Skeletal muscle tissue (tissue), 4 donors: ENCODE measurements around the gene DPP6. TPM values are rescaled to one million over a fixed set of nuclear protein-coding genes. Genes with fewer than 3 reads are reported as not detected.

Experiments
- H3K27ac ChIP-seq: one replicate; pipeline ENCODE4 v1.7.0; 2013; ENCODE audit warnings: mild to moderate bottlenecking, low read depth, low read length, inconsistent platforms
- H3K27me3 ChIP-seq, 3 donors: one replicate each; pipeline ENCODE4 v1.7.0; 2013; ENCODE audit warnings: low read length in 3 of 3; ENCODE audit not compliant: control insufficient read depth in 3 of 3, insufficient read depth in 3 of 3
- H3K36me3 ChIP-seq, 3 donors: one replicate each; pipeline ENCODE4 v1.7.0; 2013; ENCODE audit warnings: low read length in 3 of 3; ENCODE audit not compliant: control insufficient read depth in 3 of 3, insufficient read depth in 3 of 3
- H3K4me1 ChIP-seq, 3 donors: one replicate each; pipeline ENCODE4 v1.7.0; 2013; ENCODE audit warnings: low read length in 3 of 3, mild to moderate bottlenecking in 3 of 3; ENCODE audit not compliant: control insufficient read depth in 3 of 3, insufficient read depth in 3 of 3
- H3K4me3 ChIP-seq, 3 donors: one replicate each; pipeline ENCODE4 v1.7.0; 2013; ENCODE audit warnings: low read length in 3 of 3
- H3K9ac ChIP-seq, 3 donors: one replicate each; pipeline ENCODE4 v1.7.0; 2013; ENCODE audit warnings: low read length in 3 of 3, mild to moderate bottlenecking in 3 of 3, moderate library complexity in 2 of 3, low read depth in 1 of 3
- H3K9me3 ChIP-seq, 3 donors: one replicate each; pipeline ENCODE4 v1.7.0; 2013; ENCODE audit warnings: low read length in 3 of 3; ENCODE audit not compliant: control insufficient read depth in 3 of 3
- total RNA-seq: library from RNA; depleted of rRNA; stranded (reverse); fragments of >200 nt; gene quantifications from one replicate; pipeline ENCODE4 v1.2.3, GENCODE V29; 2014
- donor health status: Osteomylitis.

The DPP6 gene
- total RNA-seq, 1 donor from 2014 or later, result 4.2 TPM

GRCh38 chr7:154484406-154484805, 432.2 kb downstream of the DPP6 start:
- Histone ChIP-seq H3K27ac (no peak overlapping the region), H3K36me3 (no peaks in the 10 kb centered on the region), H3K4me1 (no peaks in the 10 kb centered on the region), H3K9me3 (no peaks in the 10 kb centered on the region), H3K27me3 (no peaks in the 10 kb centered on the region), H3K4me3 (no peak overlapping the region), H3K9ac (no peak overlapping the region)

GRCh38 chr7:154484943-154485342, 432.7 kb downstream of the DPP6 start:
- no peaks in the 10 kb centered on the region for H3K36me3 ChIP-seq
- no peaks in the 10 kb centered on the region for H3K27me3 ChIP-seq
- H3K9me3 ChIP-seq, result no peaks in the 10 kb centered on the region
- no peak overlapping the region for H3K9ac ChIP-seq
- H3K27ac ChIP-seq, result no peak overlapping the region
- H3K4me1 ChIP-seq, result no peaks in the 10 kb centered on the region
- H3K4me3 ChIP-seq, result no peak overlapping the region

GRCh38 chr7:154489897-154490296, 437.7 kb downstream of the DPP6 start:
- no peaks in the 10 kb centered on the region for H3K4me1 ChIP-seq
- H3K9ac ChIP-seq, result no peak overlapping the region
- no peak overlapping the region for H3K27ac ChIP-seq
- H3K27me3 ChIP-seq, result no peaks in the 10 kb centered on the region
- H3K9me3 ChIP-seq, result no peaks in the 10 kb centered on the region
- H3K4me3 ChIP-seq, result no peak overlapping the region
- H3K36me3 ChIP-seq, result no peaks in the 10 kb centered on the region

GRCh38 chr7:154493594-154493993, 441.4 kb downstream of the DPP6 start:
- H3K36me3 ChIP-seq, result no peaks in the 10 kb centered on the region
- no peak overlapping the region for H3K4me3 ChIP-seq
- H3K4me1 ChIP-seq, result no peaks in the 10 kb centered on the region
- no peaks in the 10 kb centered on the region for H3K27me3 ChIP-seq
- no peak overlapping the region for H3K9ac ChIP-seq
- H3K9me3 ChIP-seq, result no peaks in the 10 kb centered on the region
- H3K27ac ChIP-seq, result no peak overlapping the region

GRCh38 chr7:154497751-154498150, 445.6 kb downstream of the DPP6 start:
- no peak overlapping the region for H3K27ac ChIP-seq
- no peaks in the 10 kb centered on the region for H3K4me1 ChIP-seq
- no peak overlapping the region for H3K9ac ChIP-seq
- no peaks in the 10 kb centered on the region for H3K9me3 ChIP-seq
- H3K27me3 ChIP-seq, result no peaks in the 10 kb centered on the region
- H3K4me3 ChIP-seq, result no peak overlapping the region
- no peaks in the 10 kb centered on the region for H3K36me3 ChIP-seq

- Histone ChIP-seq H3K27me3 (no peaks in the 10 kb centered on the region), H3K4me1 (no peaks in the 10 kb centered on the region), H3K36me3 (no peaks in the 10 kb centered on the region), H3K27ac (no peak overlapping the region), H3K9ac (no peak overlapping the region), H3K4me3 (no peak overlapping the region), H3K9me3 (no peaks in the 10 kb centered on the region)
Observed at GRCh38 chr7:154503962-154504550, 451.9 kb downstream of the DPP6 start.

GRCh38 chr7:154504918-154505317, 452.7 kb downstream of the DPP6 start:
- Histone ChIP-seq H3K4me3 (no peak overlapping the region), H3K27ac (no peak overlapping the region), H3K36me3 (no peaks in the 10 kb centered on the region)

GRCh38 chr7:154505362-154505761, 453.2 kb downstream of the DPP6 start:
- Histone ChIP-seq H3K36me3 (no peaks in the 10 kb centered on the region), H3K9ac (no peak overlapping the region), H3K27ac (no peak overlapping the region), H3K9me3 (no peaks in the 10 kb centered on the region), H3K4me1 (no peaks in the 10 kb centered on the region), H3K4me3 (no peak overlapping the region), H3K27me3 (no peaks in the 10 kb centered on the region)

More at GRCh38 chr7:154504918-154505317, 452.7 kb downstream of the DPP6 start:
- Histone ChIP-seq H3K4me1 (no peaks in the 10 kb centered on the region), H3K9ac (no peak overlapping the region), H3K27me3 (no peaks in the 10 kb centered on the region), H3K9me3 (no peaks in the 10 kb centered on the region)

- Histone ChIP-seq H3K36me3 (no peaks in the 10 kb centered on the region), H3K4me1 (no peaks in the 10 kb centered on the region), H3K9me3 (no peaks in the 10 kb centered on the region), H3K4me3 (no peak overlapping the region), H3K27ac (no peak overlapping the region), H3K27me3 (no peaks in the 10 kb centered on the region), H3K9ac (no peak overlapping the region)
Observed at GRCh38 chr7:154509192-154509591, 457.0 kb downstream of the DPP6 start.

GRCh38 chr7:154512121-154512833, 460.1 kb downstream of the DPP6 start:
- no peak overlapping the region for H3K9ac ChIP-seq
- no peaks in the 10 kb centered on the region for H3K4me1 ChIP-seq
- H3K4me3 ChIP-seq, result no peak overlapping the region
- no peak overlapping the region for H3K27ac ChIP-seq
- H3K27me3 ChIP-seq, result no peaks in the 10 kb centered on the region
- no peaks in the 10 kb centered on the region for H3K9me3 ChIP-seq
- no peaks in the 10 kb centered on the region for H3K36me3 ChIP-seq
